ENCODE data around the gene EXOC7. TPM values are rescaled to one million over a fixed set of nuclear protein-coding genes. Genes with fewer than 3 reads are reported as not detected.

EXOC7 gene
- total RNA-seq, 2 donors from 2014 or later = 136 to 159 TPM

- no peaks in the 10 kb centered on the region for H3K36me3 ChIP-seq
- TF ChIP-seq POLR2AphosphoS5 (IDR thresholded peaks at IDR 0.05) (no peak), POLR2A (IDR thresholded peaks at IDR 0.05) (no peak)
- TF ChIP-seq, protein P1, sequence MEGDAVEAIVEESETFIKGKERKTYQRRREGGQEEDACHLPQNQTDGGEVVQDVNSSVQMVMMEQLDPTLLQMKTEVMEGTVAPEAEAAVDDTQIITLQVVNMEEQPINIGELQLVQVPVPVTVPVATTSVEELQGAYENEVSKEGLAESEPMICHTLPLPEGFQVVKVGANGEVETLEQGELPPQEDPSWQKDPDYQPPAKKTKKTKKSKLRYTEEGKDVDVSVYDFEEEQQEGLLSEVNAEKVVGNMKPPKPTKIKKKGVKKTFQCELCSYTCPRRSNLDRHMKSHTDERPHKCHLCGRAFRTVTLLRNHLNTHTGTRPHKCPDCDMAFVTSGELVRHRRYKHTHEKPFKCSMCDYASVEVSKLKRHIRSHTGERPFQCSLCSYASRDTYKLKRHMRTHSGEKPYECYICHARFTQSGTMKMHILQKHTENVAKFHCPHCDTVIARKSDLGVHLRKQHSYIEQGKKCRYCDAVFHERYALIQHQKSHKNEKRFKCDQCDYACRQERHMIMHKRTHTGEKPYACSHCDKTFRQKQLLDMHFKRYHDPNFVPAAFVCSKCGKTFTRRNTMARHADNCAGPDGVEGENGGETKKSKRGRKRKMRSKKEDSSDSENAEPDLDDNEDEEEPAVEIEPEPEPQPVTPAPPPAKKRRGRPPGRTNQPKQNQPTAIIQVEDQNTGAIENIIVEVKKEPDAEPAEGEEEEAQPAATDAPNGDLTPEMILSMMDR (IDR thresholded peaks at IDR 0.05) = no peak
- no peaks in the 10 kb centered on the region for H3K4me1 ChIP-seq (replicated peaks)
- WGBS = 42% methylated on average over 8 of the region's 8 CpGs
- H3K27me3 ChIP-seq (replicated peaks; ENCODE audit: insufficient read depth) = peaks cover 5% of the 10 kb centered on the region
- DNase-seq (ENCODE audit: low spot score) = no peak
- H3K27ac ChIP-seq = no peak overlapping the region
- no peak overlapping the region for H3K4me3 ChIP-seq
- intact Hi-C loops (cut with DNase I) = no loop called here
- no peaks in the 10 kb centered on the region for H3K9me3 ChIP-seq
Measured at GRCh38 chr17:76135810-76136188, 32.2 kb upstream of the EXOC7 start.

- H3K9me3 ChIP-seq = no peaks in the 10 kb centered on the region
- H3K27me3 ChIP-seq (replicated peaks; ENCODE audit: insufficient read depth) = peaks cover 5% of the 10 kb centered on the region
- intact Hi-C loops (cut with DNase I) = no loop called here
- 32% methylated on average over 22 of the region's 22 CpGs for WGBS
- H3K36me3 ChIP-seq = no peaks in the 10 kb centered on the region
- no peaks in the 10 kb centered on the region for H3K4me1 ChIP-seq (replicated peaks)
- TF ChIP-seq POLR2A (IDR thresholded peaks at IDR 0.05) = no peak
- TF ChIP-seq POLR2AphosphoS5 (IDR thresholded peaks at IDR 0.05) = no peak
- TF ChIP-seq, protein P1 (IDR thresholded peaks at IDR 0.05) = no peak
- no peak overlapping the region for H3K27ac ChIP-seq
- H3K4me3 ChIP-seq = no peak overlapping the region
- no peak for DNase-seq (ENCODE audit: low spot score)
Measured at GRCh38 chr17:76134911-76135809, 31.6 kb upstream of the EXOC7 start.

DNA sequence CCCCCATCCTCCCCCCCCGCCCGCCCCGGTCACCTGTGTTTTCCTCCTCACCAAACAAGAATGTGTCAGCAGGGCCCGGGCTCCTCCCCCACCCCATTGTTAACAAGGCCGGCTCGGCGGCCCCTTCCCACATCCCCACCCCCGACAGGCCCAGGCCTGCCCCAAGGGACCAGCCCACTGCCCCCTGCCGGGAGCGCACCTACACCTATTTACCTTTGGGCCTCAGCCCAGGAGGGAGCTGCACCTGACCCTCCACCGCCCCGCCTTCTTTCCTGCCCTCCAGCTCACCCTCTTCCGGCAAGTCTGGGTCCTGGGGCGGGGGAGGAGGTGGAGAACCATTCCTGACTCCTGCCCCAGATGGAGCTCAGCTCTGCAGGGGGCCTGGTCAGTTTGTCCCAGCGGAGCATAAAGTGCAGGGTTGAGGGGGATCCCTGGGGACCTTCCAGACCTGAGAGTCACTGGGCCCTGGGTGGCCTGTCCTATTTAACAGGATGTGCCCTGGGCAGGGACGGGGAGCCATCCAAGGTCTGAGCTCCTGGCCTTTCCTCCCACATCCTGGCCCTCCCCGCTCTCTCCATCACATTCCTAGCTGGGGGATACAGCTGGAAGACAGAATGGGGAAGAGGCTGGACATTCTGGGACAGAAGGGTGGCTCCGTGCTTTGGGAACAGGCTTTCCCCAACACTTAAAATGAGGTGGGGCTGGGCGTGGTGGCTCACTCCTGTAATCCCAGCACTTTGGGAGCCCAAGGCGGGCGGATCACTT lies 29.2 kb upstream of the EXOC7 start:
- Histone ChIP-seq H3K4me1 (replicated peaks) (no peaks in the 10 kb centered on the region), H3K36me3 (no peaks in the 10 kb centered on the region), H3K27ac (peak overlapping the region; percentile 67 to 74), H3K4me3 (no peak overlapping the region), H3K9me3 (no peaks in the 10 kb centered on the region), H3K27me3 (replicated peaks; ENCODE audit: insufficient read depth) (peaks cover 5% of the 10 kb centered on the region)
- TF ChIP-seq, protein P1 (IDR thresholded peaks at IDR 0.05) = peak in 2 of 4 experiments; percentile 12 to 50
- TF ChIP-seq POLR2AphosphoS5 (IDR thresholded peaks at IDR 0.05) = peak; percentile 58
- TF ChIP-seq POLR2A (IDR thresholded peaks at IDR 0.05) = peak; percentile 61
- 25% methylated on average over 20 of the region's 21 CpGs for WGBS
- intact Hi-C loops (cut with DNase I) = no loop called here
- peak; percentile 79 for DNase-seq (ENCODE audit: low spot score)

DNA sequence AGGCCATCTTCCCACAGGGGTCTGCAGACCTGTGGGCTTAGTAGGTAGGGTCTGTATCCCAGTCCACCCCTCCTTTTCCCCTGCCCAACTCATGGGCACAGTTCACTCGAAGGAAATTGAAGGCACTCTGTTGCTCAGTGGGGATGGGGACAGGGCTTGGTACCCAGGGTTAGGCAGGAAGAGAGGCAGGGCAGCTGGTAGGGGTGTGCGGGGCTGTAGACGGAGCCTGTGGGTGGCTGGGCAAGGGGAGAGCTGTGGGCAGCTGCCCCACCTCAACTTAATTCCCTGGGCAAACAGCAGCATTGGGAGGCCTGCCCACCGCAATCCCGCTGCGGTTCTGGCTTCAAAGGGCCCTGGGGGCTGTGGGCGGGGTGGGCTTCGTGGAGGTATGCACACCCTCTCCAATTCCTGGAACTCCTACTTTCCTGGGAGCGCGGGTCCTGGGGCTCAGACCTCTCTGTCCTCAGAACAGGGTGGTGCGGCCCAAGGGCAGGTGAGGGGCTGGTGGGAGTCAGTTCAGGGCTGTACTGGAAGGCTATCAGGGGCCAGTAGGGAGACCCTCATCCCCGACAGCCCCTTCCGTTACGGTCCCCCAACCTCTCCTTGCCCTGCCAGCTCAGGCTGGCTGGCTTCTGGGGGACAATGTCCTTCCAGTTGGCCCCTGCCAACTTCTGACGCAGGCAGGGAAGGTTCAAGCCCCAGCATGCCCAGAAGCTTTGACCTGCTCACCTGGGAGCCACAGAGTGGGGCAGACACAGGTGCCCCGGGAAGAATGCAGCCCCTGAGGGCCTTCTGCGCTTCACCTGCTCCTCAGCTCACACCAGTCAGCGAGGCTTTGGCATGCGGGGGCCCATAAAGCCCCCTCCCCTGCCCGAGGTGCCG lies 28.3 kb upstream of the EXOC7 start:
- no peaks in the 10 kb centered on the region for H3K36me3 ChIP-seq

More for the DNA sequence above, 28.3 kb upstream of the EXOC7 start:
- WGBS = 34% methylated on average over 21 of the region's 21 CpGs
- peak overlapping the region; percentile 67 to 74 for H3K27ac ChIP-seq
- peak; percentile 62 for DNase-seq (ENCODE audit: low spot score)
- H3K9me3 ChIP-seq = no peaks in the 10 kb centered on the region
- intact Hi-C loops (cut with DNase I) = no loop called here
- no peak overlapping the region for H3K4me3 ChIP-seq
- TF ChIP-seq, protein P1 (IDR thresholded peaks at IDR 0.05) = no peak
- TF ChIP-seq POLR2A (IDR thresholded peaks at IDR 0.05) (peak; percentile 59), POLR2AphosphoS5 (IDR thresholded peaks at IDR 0.05) (peak; percentile 30)
- no peaks in the 10 kb centered on the region for H3K4me1 ChIP-seq (replicated peaks)
- H3K27me3 ChIP-seq (replicated peaks; ENCODE audit: insufficient read depth) = peaks cover 5% of the 10 kb centered on the region

All from prostate gland (tissue), 2 donors.